Fibroblast of lung (primary cell): Measurements from ENCODE around the gene ARRDC2. TPM values are rescaled to one million over a fixed set of nuclear protein-coding genes. Genes with fewer than 3 reads are reported as not detected.

Source experiments
- DNase-seq, 2 donors: peaks; one replicate each; pipeline versions ENCODE4 v3.0.0 to v3.0.0-alpha.2; 2010; ENCODE audit warnings: low read depth in 2 of 2
- H2AFZ ChIP-seq: 2 replicates; pipeline ENCODE4 v1.5.1; 2012; ENCODE audit warnings: low read length, control low read depth, inconsistent platforms
- H3K27ac ChIP-seq: 2 replicates; pipeline ENCODE4 v1.5.1; 2011; ENCODE audit warnings: low read length, control low read depth; ENCODE audit not compliant: insufficient read depth
- H3K27me3 ChIP-seq: 2 replicates; pipeline ENCODE4 v1.5.1; 2011; ENCODE audit warnings: mild to moderate bottlenecking, low read length; ENCODE audit not compliant: control insufficient read depth, insufficient read depth
- H3K36me3 ChIP-seq: 2 replicates; pipeline ENCODE4 v1.5.1; 2011; ENCODE audit warnings: low read length; ENCODE audit not compliant: control insufficient read depth, insufficient read depth
- H3K4me1 ChIP-seq: 2 replicates; pipeline ENCODE4 v1.5.1; 2011; ENCODE audit warnings: low read length; ENCODE audit not compliant: control insufficient read depth, insufficient read depth; ENCODE audit errors: extremely low read depth
- H3K4me2 ChIP-seq: 2 replicates; pipeline ENCODE4 v1.5.1; 2011; ENCODE audit warnings: low read length, control low read depth; ENCODE audit not compliant: insufficient read depth; ENCODE audit errors: extremely low read depth
- H3K4me3 ChIP-seq, 4 experiments: fragments of 200-600 bp in 1 of 4; sonication (generic) in 1 of 4; replicated peaks in 1 of 4; 2 replicates each; pipeline ENCODE4 v1.5.1; 2011 to 2016; ENCODE audit warnings: low read length in 4 of 4, low read depth in 3 of 4, mild to moderate bottlenecking in 3 of 4, control low read depth in 2 of 4, inconsistent platforms in 1 of 4, mixed read lengths in 1 of 4; ENCODE audit not compliant: insufficient read depth in 1 of 4; ENCODE audit errors: control extremely low read depth in 1 of 4
- H3K79me2 ChIP-seq: 2 replicates; pipeline ENCODE4 v1.5.1; 2012; ENCODE audit warnings: mild to moderate bottlenecking, low read length, inconsistent platforms; ENCODE audit not compliant: control insufficient read depth, insufficient read depth
- H3K9ac ChIP-seq: 2 replicates; pipeline ENCODE4 v1.5.1; 2011; ENCODE audit warnings: mild to moderate bottlenecking, low read length, control low read depth; ENCODE audit not compliant: insufficient read depth
- H3K9me3 ChIP-seq: 2 replicates; pipeline ENCODE4 v1.5.1; 2012; ENCODE audit warnings: low read depth, low read length; ENCODE audit not compliant: control insufficient read depth, insufficient read depth
- H4K20me1 ChIP-seq: 2 replicates; pipeline ENCODE4 v1.5.1; 2011; ENCODE audit warnings: low read length; ENCODE audit not compliant: control insufficient read depth, insufficient read depth; ENCODE audit errors: extremely low read depth
- EZH2 ChIP-seq: IDR thresholded peaks from 2 replicates; pipeline ENCODE4 v1.5.1; 2012; ENCODE audit warnings: low read length, control low read depth, mild to moderate bottlenecking; ENCODE audit errors: missing control alignments
- polyA plus RNA-seq, 2 donors: library from polyadenylated mRNA; depleted of rRNA in 1 of 2; stranded (reverse) in 1 of 2; unstranded in 1 of 2; fragments of >200 nt; gene quantifications; 2 replicates each; pipeline ENCODE4 v1.2.1, GENCODE V29; 2011 to 2012; ENCODE audit warnings: missing spikeins in 1 of 2
- total RNA-seq: library from RNA; depleted of rRNA; stranded (reverse); fragments of >200 nt; gene quantifications from 2 replicates; pipeline ENCODE4 v1.2.1, GENCODE V29; 2014
- TF ChIP-seq, protein P1 (sequence below), 2 donors: IDR thresholded peaks in 1 of 2; conservative IDR thresholded peaks in 1 of 2; 1 replicate in 1 of 2; 2 replicates in 1 of 2; pipeline ENCODE4 v1.5.1; 2011 to 2012; ENCODE audit warnings: low read length in 2 of 2, control low read depth in 1 of 2, inconsistent platforms in 1 of 2, low read depth in 1 of 2, mild to moderate bottlenecking in 1 of 2

The ARRDC2 gene
- total and polyA plus RNA-seq, 2 donors (not counting 1 experiment from before 2014, with no cell fraction given) = 3.0 to 9.1 TPM

DNA sequence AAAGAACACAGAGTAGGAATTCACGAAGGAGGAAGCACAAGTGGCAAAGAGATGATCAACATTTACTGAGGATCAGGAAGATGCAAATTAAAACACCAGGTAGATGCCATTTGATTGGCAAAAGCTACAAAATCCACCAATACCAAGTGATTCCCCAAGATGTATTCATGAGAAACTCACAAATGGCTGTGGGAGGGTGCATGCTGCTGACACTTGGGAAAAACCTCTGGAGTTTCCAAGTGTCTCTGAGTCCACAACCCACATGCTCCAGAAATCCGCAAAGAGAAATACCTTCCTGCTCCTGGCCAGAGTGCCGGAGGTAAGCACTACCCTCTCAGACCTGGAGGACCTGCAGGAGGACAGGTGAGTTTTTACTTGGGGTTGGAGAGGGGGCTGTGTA, 35.7 kb downstream of the ARRDC2 start:
- Histone ChIP-seq H3K27ac (no peak overlapping the region), H3K9me3 (no peaks in the 10 kb centered on the region), H3K4me2 (no peak overlapping the region), H3K4me1 (peaks cover 6% of the 10 kb centered on the region), H3K79me2 (no peaks in the 10 kb centered on the region), H3K9ac (no peak overlapping the region), H3K27me3 (peaks cover 12% of the 10 kb centered on the region), H3K36me3 (no peaks in the 10 kb centered on the region), H4K20me1 (no peaks in the 10 kb centered on the region), H2AFZ (no peak overlapping the region), H3K4me3 (no peak overlapping the region)
- TF ChIP-seq, protein P1, sequence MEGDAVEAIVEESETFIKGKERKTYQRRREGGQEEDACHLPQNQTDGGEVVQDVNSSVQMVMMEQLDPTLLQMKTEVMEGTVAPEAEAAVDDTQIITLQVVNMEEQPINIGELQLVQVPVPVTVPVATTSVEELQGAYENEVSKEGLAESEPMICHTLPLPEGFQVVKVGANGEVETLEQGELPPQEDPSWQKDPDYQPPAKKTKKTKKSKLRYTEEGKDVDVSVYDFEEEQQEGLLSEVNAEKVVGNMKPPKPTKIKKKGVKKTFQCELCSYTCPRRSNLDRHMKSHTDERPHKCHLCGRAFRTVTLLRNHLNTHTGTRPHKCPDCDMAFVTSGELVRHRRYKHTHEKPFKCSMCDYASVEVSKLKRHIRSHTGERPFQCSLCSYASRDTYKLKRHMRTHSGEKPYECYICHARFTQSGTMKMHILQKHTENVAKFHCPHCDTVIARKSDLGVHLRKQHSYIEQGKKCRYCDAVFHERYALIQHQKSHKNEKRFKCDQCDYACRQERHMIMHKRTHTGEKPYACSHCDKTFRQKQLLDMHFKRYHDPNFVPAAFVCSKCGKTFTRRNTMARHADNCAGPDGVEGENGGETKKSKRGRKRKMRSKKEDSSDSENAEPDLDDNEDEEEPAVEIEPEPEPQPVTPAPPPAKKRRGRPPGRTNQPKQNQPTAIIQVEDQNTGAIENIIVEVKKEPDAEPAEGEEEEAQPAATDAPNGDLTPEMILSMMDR (conservative IDR thresholded peaks at IDR 0.05 in 1 of 2, IDR thresholded peaks at IDR 0.05 in 1 of 2; ENCODE audit: low read depth in 1 of 2, low read length in 2 of 2) = no peak
- TF ChIP-seq EZH2 = no peak
- DNase-seq = no peak

DNA sequence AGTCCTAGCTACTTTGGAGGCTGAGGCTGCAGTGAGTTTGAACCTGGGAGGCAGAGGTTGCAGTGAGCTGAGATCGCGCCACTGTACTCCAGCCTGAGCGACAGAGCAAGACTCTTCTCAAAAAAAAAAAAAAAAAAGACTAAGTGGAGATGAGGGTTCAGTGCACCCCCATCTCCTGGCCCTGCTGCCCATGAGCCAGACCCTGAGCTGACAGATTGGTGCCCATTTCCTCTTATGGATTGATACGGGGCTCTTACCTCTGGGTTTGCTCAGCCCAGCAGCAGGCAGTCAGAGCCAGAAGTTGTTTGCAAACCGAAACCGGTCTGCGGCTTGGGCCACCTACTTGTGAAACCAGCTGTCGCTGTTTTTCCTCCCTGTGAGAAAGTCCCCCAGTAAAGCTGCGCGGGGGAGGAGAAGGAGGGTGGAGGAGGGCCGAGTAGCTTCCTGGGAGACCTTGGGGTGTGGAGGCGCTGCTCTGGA, 36.9 kb downstream of the ARRDC2 start:
- H3K36me3 ChIP-seq = no peaks in the 10 kb centered on the region
- no peaks in the 10 kb centered on the region for H3K9me3 ChIP-seq
- H2AFZ ChIP-seq = peak overlapping the region; percentile 66
- peak overlapping the region; percentile 93 for H3K4me2 ChIP-seq
- H3K4me1 ChIP-seq = peaks cover 6% of the 10 kb centered on the region
- peak; percentile 60 to 63 for DNase-seq
- no peaks in the 10 kb centered on the region for H4K20me1 ChIP-seq
- no peaks in the 10 kb centered on the region for H3K79me2 ChIP-seq
- H3K4me3 ChIP-seq = peak overlapping the region; percentile 17 to 43 (median 22)
- H3K27ac ChIP-seq = no peak overlapping the region
- no peak for TF ChIP-seq EZH2
- TF ChIP-seq, protein P1 (conservative IDR thresholded peaks at IDR 0.05 in 1 of 2, IDR thresholded peaks at IDR 0.05 in 1 of 2; ENCODE audit: low read depth in 1 of 2, low read length in 2 of 2) = no peak
- no peak overlapping the region for H3K9ac ChIP-seq
- H3K27me3 ChIP-seq = peaks cover 12% of the 10 kb centered on the region

DNA sequence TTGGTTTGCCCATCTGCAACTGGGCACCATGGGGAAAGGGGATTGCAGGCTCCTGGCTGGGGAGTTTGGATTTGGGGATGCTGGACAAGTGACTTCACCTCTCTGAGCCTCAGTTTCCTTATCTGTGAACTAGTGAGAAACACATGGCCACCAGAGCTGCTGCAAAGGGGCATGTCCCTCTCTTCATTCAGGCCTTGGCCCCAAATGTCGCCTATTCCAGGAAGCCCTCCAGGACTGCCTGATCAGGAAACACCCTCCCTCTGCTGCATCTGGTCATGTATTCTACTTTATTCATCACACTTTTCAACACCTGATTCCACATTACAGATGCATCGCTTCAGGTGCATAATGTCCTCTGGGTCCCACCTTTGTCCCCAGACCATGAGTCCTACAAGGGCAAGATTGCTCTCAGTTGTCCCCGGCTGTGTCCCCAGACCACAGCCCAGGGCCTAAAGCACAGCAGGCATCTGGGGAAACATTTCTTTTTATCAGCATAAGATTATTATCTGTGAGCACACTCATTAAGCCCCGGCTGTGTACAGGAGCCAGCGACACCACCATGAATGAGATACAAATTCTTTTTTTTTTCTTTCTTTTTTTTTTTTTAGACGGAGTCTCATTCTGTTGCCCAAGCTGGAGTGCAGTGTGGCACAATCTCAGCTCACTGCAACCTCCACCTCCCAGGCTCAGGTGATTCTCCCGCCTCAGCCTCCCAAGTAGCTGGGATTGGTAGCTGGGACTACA, 37.5 kb downstream of the ARRDC2 start:
- Histone ChIP-seq H3K4me3 (peak overlapping the region; percentile 17 to 43 (median 22)), H3K27ac (no peak overlapping the region), H3K9ac (no peak overlapping the region), H3K79me2 (no peaks in the 10 kb centered on the region), H3K4me2 (peak overlapping the region; percentile 93), H4K20me1 (no peaks in the 10 kb centered on the region), H3K4me1 (peaks cover 6% of the 10 kb centered on the region), H3K36me3 (no peaks in the 10 kb centered on the region), H3K27me3 (peaks cover 9% of the 10 kb centered on the region), H3K9me3 (no peaks in the 10 kb centered on the region), H2AFZ (peak overlapping the region; percentile 66)
- no peak for TF ChIP-seq EZH2
- TF ChIP-seq, protein P1 (conservative IDR thresholded peaks at IDR 0.05 in 1 of 2, IDR thresholded peaks at IDR 0.05 in 1 of 2; ENCODE audit: low read depth in 1 of 2, low read length in 2 of 2) = no peak
- no peak for DNase-seq
